HG02763 (cell line): Measurements from ENCODE around the gene CYTH2.
"Not testable (repeated sequence)": the region's sequence is repeated elsewhere in the genome, so short reads cannot be mapped to it uniquely, and the experiment has no call there.

ENCODE experiments used
- ATAC-seq: cut with Tn5 transposase; IDR thresholded peaks from one replicate; pipeline ENCODE4 v1.9.1; 2021; ENCODE audit warnings: mild to moderate bottlenecking, moderate library complexity; ENCODE audit not compliant: unreplicated experiment

CYTH2 gene

GRCh38 chr19:48510421-48511268 lies 41.5 kb downstream of the CYTH2 start:
- no peak for ATAC-seq

DNA sequence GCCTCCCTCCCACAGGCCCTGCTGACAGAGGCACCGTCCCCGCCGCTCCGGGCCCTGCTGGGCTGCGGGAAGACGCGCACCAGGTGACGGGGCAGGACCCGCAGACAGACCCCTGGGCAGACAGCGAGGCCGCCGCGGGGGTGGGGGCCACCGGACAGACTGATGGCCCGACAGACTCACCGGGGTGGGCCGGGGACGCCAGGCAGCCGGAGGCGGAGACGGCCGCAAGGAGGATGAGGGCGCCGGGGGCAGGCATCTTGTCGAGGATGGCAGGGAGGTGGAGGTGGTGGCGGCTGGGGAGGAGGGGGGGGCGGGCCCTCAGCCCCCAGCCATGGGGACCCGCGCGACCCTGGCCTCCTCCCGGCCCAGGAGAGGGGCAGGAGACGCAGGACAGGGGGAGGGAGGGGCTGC lies 42.2 kb downstream of the CYTH2 start:
- no peak for ATAC-seq

DNA sequence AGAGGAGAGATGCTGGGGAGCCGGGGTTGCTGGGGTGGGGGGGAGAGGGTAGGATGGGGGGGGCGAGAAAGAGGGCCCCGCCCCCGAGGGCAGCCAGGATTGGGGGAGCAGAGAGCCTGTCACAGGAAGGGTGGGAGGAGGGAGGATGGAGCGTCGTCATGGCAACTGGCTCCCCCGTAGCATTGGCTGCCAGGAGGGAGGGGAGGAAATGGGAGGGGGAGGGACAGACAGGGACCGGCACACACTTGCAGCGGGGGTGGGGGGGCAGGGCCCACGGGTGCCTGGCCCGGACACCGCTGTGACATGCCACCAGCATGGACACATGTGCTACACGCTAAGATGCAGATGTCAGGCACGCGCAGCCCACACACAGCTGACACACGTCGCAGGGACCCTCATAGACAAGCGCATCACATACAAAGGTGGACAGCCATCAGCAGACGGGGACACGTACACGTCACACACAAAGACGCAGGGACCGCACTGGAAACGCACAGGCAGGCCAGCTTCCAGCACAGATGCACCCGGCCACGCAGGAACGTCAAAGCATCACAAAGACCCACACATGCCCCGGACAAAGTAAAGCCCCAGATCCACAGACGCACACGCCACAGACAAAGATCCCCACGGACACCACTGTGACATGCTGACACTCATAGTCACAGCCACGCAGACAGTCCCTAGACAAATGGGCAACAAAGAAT lies 42.8 kb downstream of the CYTH2 start, which contains the start of gene LMTK3:
Gene LMTK3, minus strand, starts transcription at position 36 of the 704 bp plus-strand sequence. CDS start 259 bp downstream, outside the sequence.
- no peak for ATAC-seq

- no peak for ATAC-seq
These were observed 43.5 kb downstream of the CYTH2 start for GRCh38 chr19:48512504-48513288.

GRCh38 chr19:48513289-48514122 lies 44.3 kb downstream of the CYTH2 start:
- ATAC-seq = no peak

DNA sequence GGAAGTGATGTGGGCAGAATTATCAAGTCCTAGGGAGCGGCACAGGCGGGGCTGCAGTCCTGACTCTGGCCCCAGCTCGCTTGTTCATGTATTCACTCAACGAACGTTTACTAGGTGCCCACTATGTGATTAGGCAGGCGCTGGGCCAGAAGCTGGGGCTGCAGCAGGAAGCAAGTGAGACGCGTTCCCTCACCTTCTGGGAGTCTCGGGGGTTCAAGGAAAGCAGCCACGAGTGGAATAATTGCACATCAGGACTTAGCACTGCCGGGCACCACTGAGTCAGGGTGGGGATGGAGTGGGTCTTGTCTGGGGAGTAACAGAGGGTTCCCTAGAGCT lies 44.9 kb downstream of the CYTH2 start:
- ATAC-seq = no peak

DNA sequence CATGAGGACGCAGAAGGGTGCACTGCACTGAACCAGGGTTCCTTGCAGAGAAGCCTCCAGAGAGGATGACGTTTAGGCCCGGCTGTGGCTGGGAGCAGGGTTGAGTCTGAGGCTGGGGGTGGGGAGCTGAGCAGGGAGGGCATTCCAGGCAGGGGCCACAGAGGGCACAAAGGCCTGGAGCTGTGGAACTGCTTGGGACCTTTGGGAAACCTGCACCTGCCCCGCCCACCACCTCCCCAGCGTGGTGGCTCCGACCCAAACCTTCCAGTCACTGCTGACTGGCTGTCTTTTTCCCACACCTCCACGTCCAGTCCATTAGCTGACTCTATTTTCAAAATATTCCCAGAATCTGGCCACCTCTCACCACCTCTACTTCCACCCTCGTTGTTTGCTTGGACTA lies 47.4 kb downstream of the CYTH2 start:
- ATAC-seq = no peak

DNA sequence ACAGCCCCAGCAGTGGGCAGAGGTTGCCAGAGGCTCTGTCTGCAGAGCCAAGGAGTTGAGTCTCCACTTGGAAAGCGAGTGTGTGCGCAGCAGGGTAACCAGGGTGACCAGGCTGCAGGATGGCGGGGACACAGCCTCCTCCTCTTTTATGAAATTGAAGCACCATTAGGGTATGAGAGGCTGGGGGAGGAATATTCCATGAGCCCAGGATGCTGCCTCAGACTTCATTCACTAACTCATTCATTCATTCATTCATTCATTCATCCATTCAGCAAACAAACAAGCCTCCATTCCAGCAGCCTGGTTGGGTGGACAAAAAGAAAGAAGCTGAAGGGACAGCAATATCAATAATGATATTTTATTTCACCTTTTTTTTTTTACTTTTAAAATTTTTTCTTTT lies 49.0 kb downstream of the CYTH2 start:
- no peak for ATAC-seq

GRCh38 chr19:48519426-48519825 lies 50.3 kb downstream of the CYTH2 start:
- not testable (repeated sequence) for ATAC-seq

DNA sequence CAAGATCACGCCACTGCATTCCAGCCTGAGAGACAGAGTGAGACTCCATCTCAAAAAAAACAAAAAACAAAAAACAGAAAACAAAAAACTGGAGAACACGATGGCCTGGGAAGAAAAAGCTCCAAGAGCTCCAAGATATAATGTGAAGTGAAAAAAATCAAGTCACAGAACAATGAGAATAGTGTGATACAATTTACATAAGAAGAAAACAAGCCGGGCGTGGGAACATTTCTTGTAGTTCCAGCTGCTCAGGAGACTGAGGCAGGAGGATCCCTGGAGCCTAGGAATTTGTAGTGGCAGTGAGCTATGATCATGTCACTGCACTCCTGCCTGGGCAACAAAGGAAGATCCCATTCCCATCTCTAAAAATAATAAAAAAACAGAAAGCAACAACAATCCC lies 51.0 kb downstream of the CYTH2 start:
- no peak for ATAC-seq

- no peak for ATAC-seq
These were observed 55.1 kb downstream of the CYTH2 start for GRCh38 chr19:48524221-48524620.

- ATAC-seq = no peak
These were observed 55.6 kb downstream of the CYTH2 start for GRCh38 chr19:48524732-48525131.

GRCh38 chr19:48529156-48529555 lies 60.0 kb downstream of the CYTH2 start:
- ATAC-seq = no peak

- ATAC-seq = no peak
These were observed 61.0 kb downstream of the CYTH2 start for GRCh38 chr19:48530066-48530720.

DNA sequence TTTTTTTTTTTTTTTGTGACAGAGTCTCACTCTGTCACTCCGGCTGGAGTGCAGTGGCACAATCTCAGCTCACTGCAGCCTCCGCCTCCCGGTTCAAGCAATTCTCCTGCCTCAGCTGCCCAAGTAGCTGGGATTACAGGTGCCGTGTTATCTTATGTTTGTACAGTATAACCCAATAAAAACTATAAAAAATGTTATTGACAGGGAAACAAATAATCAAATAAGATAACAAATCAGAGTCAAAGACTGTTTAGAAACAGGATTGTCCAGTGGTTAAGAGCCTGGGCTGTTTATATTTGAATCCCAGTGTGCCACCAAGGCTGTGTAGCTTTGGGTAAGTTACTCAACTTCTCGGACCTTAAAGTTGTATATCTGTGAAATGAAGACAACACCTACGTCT lies 61.6 kb downstream of the CYTH2 start:
- no peak for ATAC-seq
